Ectodermal cell (in vitro differentiated cells): ENCODE measurements around the gene CHST2.

ENCODE experiments used
- H3K27ac ChIP-seq: 2 replicates; pipeline ENCODE4 v1.7.0; 2013; ENCODE audit warnings: mild to moderate bottlenecking, low read depth, low read length; ENCODE audit not compliant: insufficient read depth, poor library complexity, severe bottlenecking
- H3K27me3 ChIP-seq: 2 replicates; pipeline ENCODE4 v1.7.0; 2013; ENCODE audit warnings: mild to moderate bottlenecking, low read length; ENCODE audit not compliant: insufficient read depth, control insufficient read depth, poor library complexity, severe bottlenecking
- H3K36me3 ChIP-seq: one replicate; pipeline ENCODE4 v1.7.0; 2013; ENCODE audit warnings: low read length; ENCODE audit not compliant: control insufficient read depth, insufficient read depth
- H3K4me1 ChIP-seq: one replicate; pipeline ENCODE4 v1.7.0; 2013; ENCODE audit warnings: low read length; ENCODE audit not compliant: control insufficient read depth, insufficient read depth
- H3K4me3 ChIP-seq: 2 replicates; pipeline ENCODE4 v1.7.0; 2013; ENCODE audit warnings: low read depth, low read length, control low read depth; ENCODE audit not compliant: insufficient read depth
- H3K9me3 ChIP-seq: 2 replicates; pipeline ENCODE4 v1.7.0; 2013; ENCODE audit warnings: mild to moderate bottlenecking, low read length, moderate library complexity; ENCODE audit not compliant: control insufficient read depth
- WGBS, 2 experiments: methylation state at CpG; one replicate each; pipeline ENCODE4 v1.1.7; 2013; ENCODE audit warnings: missing lambda C conversion rate in 2 of 2; 5-methylcytosine and 5-hydroxymethylcytosine counted together

The CHST2 gene

GRCh38 chr3:143146486-143147274 lies 27.1 kb downstream of the CHST2 start:
- no peaks in the 10 kb centered on the region for H3K27me3 ChIP-seq
- no peaks in the 10 kb centered on the region for H3K4me1 ChIP-seq
- 86 to 90% methylated on average over 12 of the region's 12 CpGs for WGBS, 2 experiments

GRCh38 chr3:143147707-143148106 lies 28.1 kb downstream of the CHST2 start:
- no peaks in the 10 kb centered on the region for H3K9me3 ChIP-seq
- WGBS, 2 experiments = 74% methylated on average over 2 of the region's 2 CpGs
- no peak overlapping the region for H3K27ac ChIP-seq
- no peaks in the 10 kb centered on the region for H3K36me3 ChIP-seq
- H3K27me3 ChIP-seq = no peaks in the 10 kb centered on the region
- no peaks in the 10 kb centered on the region for H3K4me1 ChIP-seq
- no peak overlapping the region for H3K4me3 ChIP-seq

More at GRCh38 chr3:143146486-143147274, 27.1 kb downstream of the CHST2 start:
- no peak overlapping the region for H3K4me3 ChIP-seq
- no peaks in the 10 kb centered on the region for H3K36me3 ChIP-seq
- H3K9me3 ChIP-seq = no peaks in the 10 kb centered on the region
- H3K27ac ChIP-seq = no peak overlapping the region

- WGBS, 2 experiments = 92 to 97% methylated on average over 3 of the region's 3 CpGs
- Histone ChIP-seq H3K9me3 (no peaks in the 10 kb centered on the region), H3K27me3 (no peaks in the 10 kb centered on the region), H3K4me3 (no peak overlapping the region), H3K36me3 (no peaks in the 10 kb centered on the region), H3K4me1 (no peaks in the 10 kb centered on the region), H3K27ac (no peak overlapping the region)
Measured at GRCh38 chr3:143150071-143150470, 30.5 kb downstream of the CHST2 start.

- no peak overlapping the region for H3K27ac ChIP-seq
- no peaks in the 10 kb centered on the region for H3K4me1 ChIP-seq
- no peak overlapping the region for H3K4me3 ChIP-seq
- WGBS, 2 experiments = 95% methylated on average over 7 of the region's 7 CpGs
- no peaks in the 10 kb centered on the region for H3K9me3 ChIP-seq
- no peaks in the 10 kb centered on the region for H3K36me3 ChIP-seq
- no peaks in the 10 kb centered on the region for H3K27me3 ChIP-seq
Measured at GRCh38 chr3:143151004-143151731, 31.6 kb downstream of the CHST2 start.

GRCh38 chr3:143152043-143152442 lies 32.5 kb downstream of the CHST2 start:
- no peak overlapping the region for H3K4me3 ChIP-seq
- H3K4me1 ChIP-seq = no peaks in the 10 kb centered on the region
- H3K9me3 ChIP-seq = no peaks in the 10 kb centered on the region
- no peaks in the 10 kb centered on the region for H3K36me3 ChIP-seq
- WGBS, 2 experiments = 91 to 92% methylated on average over 5 of the region's 5 CpGs
- no peaks in the 10 kb centered on the region for H3K27me3 ChIP-seq
- H3K27ac ChIP-seq = no peak overlapping the region

- Histone ChIP-seq H3K4me3 (no peak overlapping the region), H3K27ac (no peak overlapping the region), H3K27me3 (no peaks in the 10 kb centered on the region), H3K36me3 (no peaks in the 10 kb centered on the region), H3K9me3 (no peaks in the 10 kb centered on the region), H3K4me1 (no peaks in the 10 kb centered on the region)
- WGBS, 2 experiments = 89 to 100% methylated on average over 1 to 4 of the region's 4 CpGs
Measured at GRCh38 chr3:143155756-143156155, 36.2 kb downstream of the CHST2 start.

GRCh38 chr3:143158014-143158988 lies 38.7 kb downstream of the CHST2 start:
- WGBS, 2 experiments = 89 to 90% methylated on average over 2 of the region's 2 CpGs

GRCh38 chr3:143160437-143160836 lies 40.9 kb downstream of the CHST2 start:
- Histone ChIP-seq H3K9me3 (no peaks in the 10 kb centered on the region), H3K27ac (no peak overlapping the region)
- WGBS, 2 experiments = 79 to 81% methylated on average over 11 of the region's 11 CpGs

More at GRCh38 chr3:143158014-143158988, 38.7 kb downstream of the CHST2 start:
- H3K4me1 ChIP-seq = no peaks in the 10 kb centered on the region
- no peak overlapping the region for H3K27ac ChIP-seq
- H3K9me3 ChIP-seq = no peaks in the 10 kb centered on the region
- no peak overlapping the region for H3K4me3 ChIP-seq
- no peaks in the 10 kb centered on the region for H3K36me3 ChIP-seq
- H3K27me3 ChIP-seq = no peaks in the 10 kb centered on the region

GRCh38 chr3:143163562-143164100 lies 44.1 kb downstream of the CHST2 start:
- H3K4me3 ChIP-seq = no peak overlapping the region
- 87 to 91% methylated on average over 3 of the region's 3 CpGs for WGBS, 2 experiments
- H3K36me3 ChIP-seq = no peaks in the 10 kb centered on the region
- no peak overlapping the region for H3K27ac ChIP-seq
- H3K27me3 ChIP-seq = no peaks in the 10 kb centered on the region
- no peaks in the 10 kb centered on the region for H3K4me1 ChIP-seq
- H3K9me3 ChIP-seq = no peaks in the 10 kb centered on the region

More at GRCh38 chr3:143160437-143160836, 40.9 kb downstream of the CHST2 start:
- H3K36me3 ChIP-seq = no peaks in the 10 kb centered on the region
- no peak overlapping the region for H3K4me3 ChIP-seq
- no peaks in the 10 kb centered on the region for H3K27me3 ChIP-seq
- H3K4me1 ChIP-seq = no peaks in the 10 kb centered on the region
